ENCODE results near the gene MED28.
"Not testable (repeated sequence)": the region's sequence is repeated elsewhere in the genome, so short reads cannot be mapped to it uniquely, and the experiment has no call there.

DNA sequence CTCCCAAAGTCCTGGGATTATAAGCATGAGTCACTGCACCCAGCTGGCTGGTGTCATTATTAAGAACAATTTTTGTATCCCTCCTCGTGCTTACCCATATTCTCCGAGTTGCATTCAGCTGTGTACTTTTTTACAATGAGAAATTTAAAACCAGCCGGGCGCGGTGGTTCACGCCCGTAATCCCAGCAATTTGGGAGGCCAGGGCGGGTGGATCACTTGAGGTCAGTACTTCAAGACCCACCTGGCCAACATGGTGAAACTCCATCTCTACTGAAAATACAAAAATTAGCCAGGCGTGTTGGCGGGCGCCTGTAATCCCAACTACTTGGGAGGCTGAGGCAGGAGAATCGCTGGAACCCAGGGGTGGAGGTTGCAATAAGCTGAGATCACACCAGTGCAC lies 39.3 kb upstream of the MED28 start:
- TF ChIP-seq, protein P1, sequence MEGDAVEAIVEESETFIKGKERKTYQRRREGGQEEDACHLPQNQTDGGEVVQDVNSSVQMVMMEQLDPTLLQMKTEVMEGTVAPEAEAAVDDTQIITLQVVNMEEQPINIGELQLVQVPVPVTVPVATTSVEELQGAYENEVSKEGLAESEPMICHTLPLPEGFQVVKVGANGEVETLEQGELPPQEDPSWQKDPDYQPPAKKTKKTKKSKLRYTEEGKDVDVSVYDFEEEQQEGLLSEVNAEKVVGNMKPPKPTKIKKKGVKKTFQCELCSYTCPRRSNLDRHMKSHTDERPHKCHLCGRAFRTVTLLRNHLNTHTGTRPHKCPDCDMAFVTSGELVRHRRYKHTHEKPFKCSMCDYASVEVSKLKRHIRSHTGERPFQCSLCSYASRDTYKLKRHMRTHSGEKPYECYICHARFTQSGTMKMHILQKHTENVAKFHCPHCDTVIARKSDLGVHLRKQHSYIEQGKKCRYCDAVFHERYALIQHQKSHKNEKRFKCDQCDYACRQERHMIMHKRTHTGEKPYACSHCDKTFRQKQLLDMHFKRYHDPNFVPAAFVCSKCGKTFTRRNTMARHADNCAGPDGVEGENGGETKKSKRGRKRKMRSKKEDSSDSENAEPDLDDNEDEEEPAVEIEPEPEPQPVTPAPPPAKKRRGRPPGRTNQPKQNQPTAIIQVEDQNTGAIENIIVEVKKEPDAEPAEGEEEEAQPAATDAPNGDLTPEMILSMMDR (IDR thresholded peaks at IDR 0.05) = not testable (repeated sequence)
- TF ChIP-seq POLR2A (IDR thresholded peaks at IDR 0.05) = not testable (repeated sequence)

All from lower leg skin (tissue), 3 donors.